ENCODE measurements around the gene ST6GAL2.

- TF ChIP-seq, protein P1, sequence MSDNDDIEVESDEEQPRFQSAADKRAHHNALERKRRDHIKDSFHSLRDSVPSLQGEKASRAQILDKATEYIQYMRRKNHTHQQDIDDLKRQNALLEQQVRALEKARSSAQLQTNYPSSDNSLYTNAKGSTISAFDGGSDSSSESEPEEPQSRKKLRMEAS (IDR thresholded peaks at IDR 0.05), result peak; percentile 92
- TF ChIP-seq YY1 (IDR thresholded peaks at IDR 0.05; ENCODE audit: low read depth), result no peak
- TF ChIP-seq RAD21 (IDR thresholded peaks at IDR 0.05; ENCODE audit: low read depth), result no peak
- no peak for TF ChIP-seq REST (IDR thresholded peaks at IDR 0.05; ENCODE audit: low read depth)
- TF ChIP-seq CREB1 (IDR thresholded peaks at IDR 0.05; ENCODE audit: low read depth), result no peak
- no peak for TF ChIP-seq EP300 (IDR thresholded peaks at IDR 0.05; ENCODE audit: borderline replicate concordance)
- TF ChIP-seq TEAD4 (IDR thresholded peaks at IDR 0.05), result no peak
- peak; percentile 31; the same call in 1 of the 2 replicates for TF ChIP-seq TAF1 (IDR thresholded peaks at IDR 0.05; ENCODE audit: low read depth)
- TF ChIP-seq FOXM1 (IDR thresholded peaks at IDR 0.05; ENCODE audit: borderline replicate concordance, low read depth), result no peak
- TF ChIP-seq TCF12 (IDR thresholded peaks at IDR 0.05; ENCODE audit: low read depth), result peak; percentile 41; the same call in 1 of the 2 replicates
Observed at GRCh38 chr2:106885971-106886915, at the start of gene ST6GAL2.

Data from Ishikawa (cell line).